HAP-1 (cell line): ENCODE measurements around the gene CHAC1.
A peak's percentile ranks its signal among the peaks of the same experiment; 100 is the strongest.

Source experiments
- DNase-seq, 2 experiments: peaks; one replicate each; pipeline ENCODE4 v3.0.0-alpha.2; 2016 to 2020; ENCODE audit warnings: low spot score in 2 of 2
- H3K27me3 ChIP-seq: fragments of 250-450 bp; sonication (Bioruptor Pico); 2 replicates; pipeline ENCODE4 v1.5.1; 2020; ENCODE audit warnings: low read depth, mild to moderate bottlenecking, moderate library complexity
- H3K36me3 ChIP-seq: fragments of 250-450 bp; sonication (Bioruptor Pico); replicated peaks from 2 replicates; pipeline ENCODE4 v1.5.1; 2020; ENCODE audit warnings: mild to moderate bottlenecking
- H3K4me1 ChIP-seq: fragments of 250-450 bp; sonication (Bioruptor Pico); 2 replicates; pipeline ENCODE4 v1.5.1; 2020; ENCODE audit warnings: mild to moderate bottlenecking
- H3K4me3 ChIP-seq: fragments of 250-450 bp; sonication (Bioruptor Pico); 2 replicates; pipeline ENCODE4 v1.5.1; 2020; ENCODE audit warnings: mild to moderate bottlenecking, moderate library complexity
- H3K9me3 ChIP-seq: fragments of 250-450 bp; sonication (Bioruptor Pico); 2 replicates; pipeline ENCODE4 v1.5.1; 2020; ENCODE audit warnings: mild to moderate bottlenecking, moderate library complexity
- in situ Hi-C: fragments of 300-500 bp; cut with MboI; formaldehyde crosslinking; loops from 3 replicates; pipeline ENCODE4 v1.14.3; 2020; ENCODE audit warnings: low sequenced_read_pairs, inconsistent platforms, mixed read lengths

CHAC1 gene, protein sequence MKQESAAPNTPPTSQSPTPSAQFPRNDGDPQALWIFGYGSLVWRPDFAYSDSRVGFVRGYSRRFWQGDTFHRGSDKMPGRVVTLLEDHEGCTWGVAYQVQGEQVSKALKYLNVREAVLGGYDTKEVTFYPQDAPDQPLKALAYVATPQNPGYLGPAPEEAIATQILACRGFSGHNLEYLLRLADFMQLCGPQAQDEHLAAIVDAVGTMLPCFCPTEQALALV

GRCh38 chr15:40952901-40953712, at the start of gene CHAC1:
Gene CHAC1, plus strand, starts transcription at chr15:40953471. Its CDS starts 113 bp downstream, at chr15:40953584.
- Histone ChIP-seq H3K4me1 (peaks cover 22% of the 10 kb centered on the region), H3K36me3 (peaks cover 26% of the 10 kb centered on the region), H3K9me3 (no peaks in the 10 kb centered on the region), H3K27me3 (no peaks in the 10 kb centered on the region), H3K4me3 (peak within 1 kb of the TSS; percentile 53)
- in situ Hi-C loops: no loop called here
- DNase-seq: peak; percentile 92 to 98

DNA sequence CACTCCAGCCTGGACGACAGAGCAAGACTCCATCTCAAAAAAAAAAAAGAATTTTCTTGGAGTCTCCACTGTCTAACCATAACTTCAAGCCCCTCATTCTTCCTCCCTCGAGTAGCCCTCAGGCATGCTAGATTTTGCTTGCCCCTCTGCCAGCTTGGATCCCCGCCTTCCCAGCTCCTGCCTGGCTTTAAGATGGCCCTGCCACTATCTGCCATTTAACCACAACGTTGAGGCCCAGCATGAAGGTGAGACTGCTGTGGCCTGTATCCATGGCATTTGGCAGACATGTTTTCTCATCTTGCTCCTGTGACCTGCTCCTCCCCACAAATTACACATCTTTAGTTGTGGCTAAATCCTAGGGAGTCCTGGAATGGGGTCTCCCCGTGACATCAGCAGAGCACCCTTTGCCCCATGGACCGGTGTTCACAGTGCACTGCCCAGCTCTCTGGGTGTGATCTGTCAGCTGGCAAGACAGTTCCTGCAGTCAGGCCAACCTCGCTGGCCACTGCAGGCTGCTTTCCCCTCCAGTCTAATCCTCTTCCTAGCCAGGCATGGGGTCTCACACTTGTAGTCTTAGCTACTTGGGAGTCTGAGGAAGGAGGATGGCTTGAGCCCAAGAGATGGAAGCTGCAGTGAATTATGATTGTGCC, 48.6 kb upstream of the CHAC1 start:
- Histone ChIP-seq H3K27me3 (no peaks in the 10 kb centered on the region), H3K4me3 (no peak overlapping the region), H3K9me3 (no peaks in the 10 kb centered on the region), H3K4me1 (peaks cover 8% of the 10 kb centered on the region), H3K36me3 (peaks cover 38% of the 10 kb centered on the region)
- in situ Hi-C loops: loop anchor here (5.0 to 10.0 kb wide), 2 partner anchors 120 to 278 kb away; no protein-coding TSS in a partner anchor
- DNase-seq: no peak

GRCh38 chr15:40906091-40906990, 46.9 kb upstream of the CHAC1 start:
- Histone ChIP-seq H3K27me3 (no peaks in the 10 kb centered on the region), H3K36me3 (peaks cover 22% of the 10 kb centered on the region), H3K4me1 (peaks cover 8% of the 10 kb centered on the region), H3K4me3 (peak overlapping the region; percentile 17), H3K9me3 (no peaks in the 10 kb centered on the region)
- peak; percentile 81 to 96 for DNase-seq
- in situ Hi-C loops: loop anchor here (10.0 kb wide), 1 partner anchor 118 kb away; no protein-coding TSS in a partner anchor

- no peaks in the 10 kb centered on the region for H3K9me3 ChIP-seq
- no peaks in the 10 kb centered on the region for H3K27me3 ChIP-seq
- H3K4me3 ChIP-seq: no peak overlapping the region; the same call in 1 of the 2 replicates
- peaks cover 22% of the 10 kb centered on the region for H3K36me3 ChIP-seq
- H3K4me1 ChIP-seq: peaks cover 8% of the 10 kb centered on the region
- in situ Hi-C loops: loop anchor here (10.0 kb wide), 1 partner anchor 118 kb away; no protein-coding TSS in a partner anchor
- DNase-seq: peak in 1 of 2 experiments; percentile 21
Measured at GRCh38 chr15:40906991-40907802, 46.1 kb upstream of the CHAC1 start.

DNA sequence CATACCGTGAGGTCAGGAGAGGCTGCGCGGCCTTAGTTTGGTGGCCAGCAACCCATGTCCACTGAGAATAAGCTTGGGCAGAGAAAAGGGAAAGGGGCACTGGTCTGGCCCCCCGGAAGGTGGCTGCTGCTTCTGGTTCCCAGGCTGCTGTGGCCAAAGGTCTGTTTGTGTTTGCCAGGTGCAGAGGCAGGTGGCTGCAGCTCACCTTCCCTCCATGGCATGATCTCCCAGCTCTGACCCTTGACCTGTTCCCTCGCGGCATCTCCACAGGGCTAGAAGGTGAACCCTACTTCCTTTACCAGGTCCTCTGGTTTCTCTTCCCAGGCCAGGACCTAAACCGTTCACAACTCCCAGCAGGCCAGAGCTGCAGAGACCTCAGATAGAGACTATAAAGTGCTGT, 45.2 kb upstream of the CHAC1 start:
- H3K36me3 ChIP-seq: peaks cover 13% of the 10 kb centered on the region
- H3K4me1 ChIP-seq: peaks cover 8% of the 10 kb centered on the region
- DNase-seq: no peak
- H3K4me3 ChIP-seq: no peak overlapping the region
- in situ Hi-C loops: loop anchor here (10.0 kb wide), 1 partner anchor 117 kb away; no protein-coding TSS in a partner anchor
- H3K9me3 ChIP-seq: no peaks in the 10 kb centered on the region
- H3K27me3 ChIP-seq: no peaks in the 10 kb centered on the region

GRCh38 chr15:40909662-40910630, 43.3 kb upstream of the CHAC1 start:
- no peaks in the 10 kb centered on the region; the same call in 1 of the 2 replicates for H3K36me3 ChIP-seq
- no peak overlapping the region for H3K4me3 ChIP-seq
- no peaks in the 10 kb centered on the region for H3K27me3 ChIP-seq
- DNase-seq: no peak
- no peaks in the 10 kb centered on the region for H3K9me3 ChIP-seq
- H3K4me1 ChIP-seq: peaks cover 8% of the 10 kb centered on the region
- in situ Hi-C loops: loop anchor here (10.0 kb wide), 1 partner anchor 115 kb away; no protein-coding TSS in a partner anchor

DNA sequence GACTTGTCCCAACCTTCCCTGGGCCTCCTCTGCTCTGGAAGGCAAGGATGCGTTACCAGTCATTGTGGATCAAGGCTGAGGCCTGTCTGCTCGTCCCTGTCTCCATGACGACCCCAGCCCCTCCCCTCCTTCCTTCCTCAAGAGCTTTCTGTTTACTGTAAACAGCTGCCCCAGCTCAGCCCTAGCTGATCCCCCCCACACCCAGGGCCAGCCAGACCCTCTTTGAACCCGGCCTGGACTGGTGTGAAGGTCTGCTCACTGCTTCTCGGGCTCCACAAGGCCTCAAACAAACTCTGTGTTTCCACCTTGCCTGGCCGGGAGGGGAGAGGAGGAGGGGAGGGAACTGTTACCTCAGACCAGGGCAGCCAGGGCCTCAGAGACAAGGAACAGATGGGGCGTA, 42.1 kb upstream of the CHAC1 start:
- H3K36me3 ChIP-seq: no peaks in the 10 kb centered on the region
- H3K4me1 ChIP-seq: peaks cover 6% of the 10 kb centered on the region
- H3K27me3 ChIP-seq: no peaks in the 10 kb centered on the region
- no peaks in the 10 kb centered on the region for H3K9me3 ChIP-seq
- in situ Hi-C loops: no loop called here
- peak in 1 of 2 experiments; percentile 52 for DNase-seq
- H3K4me3 ChIP-seq: no peak overlapping the region

- Histone ChIP-seq H3K4me1 (peaks cover 3% of the 10 kb centered on the region), H3K4me3 (no peak overlapping the region), H3K9me3 (no peaks in the 10 kb centered on the region), H3K36me3 (no peaks in the 10 kb centered on the region), H3K27me3 (no peaks in the 10 kb centered on the region)
- no peak for DNase-seq
- in situ Hi-C loops: no loop called here
Measured at GRCh38 chr15:40911693-40912092, 41.6 kb upstream of the CHAC1 start.

- Histone ChIP-seq H3K36me3 (no peaks in the 10 kb centered on the region), H3K9me3 (no peaks in the 10 kb centered on the region), H3K4me1 (no peaks in the 10 kb centered on the region), H3K27me3 (no peaks in the 10 kb centered on the region), H3K4me3 (no peak overlapping the region)
- DNase-seq: no peak
- in situ Hi-C loops: no loop called here
Measured at GRCh38 chr15:40912478-40912877, 40.8 kb upstream of the CHAC1 start.

DNA sequence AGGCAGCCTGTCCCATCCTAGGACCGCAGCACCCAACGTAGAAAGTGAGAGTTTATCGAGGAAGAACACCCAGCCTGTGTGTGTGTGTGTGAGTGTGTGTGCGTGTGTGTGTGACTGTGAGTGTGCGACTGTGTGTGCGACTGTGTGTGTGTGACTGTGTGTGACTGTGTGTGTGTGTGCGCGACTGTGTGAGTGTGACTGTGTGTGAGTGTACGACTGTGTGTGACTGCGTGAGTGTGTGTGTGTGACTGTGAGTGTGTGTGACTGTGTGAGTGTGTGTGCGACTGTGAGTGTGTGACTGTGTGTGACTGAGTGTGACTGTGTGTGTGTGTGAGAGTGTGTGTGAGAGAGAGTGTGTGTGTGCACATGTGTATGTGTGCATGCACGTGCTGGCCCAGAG, 39.3 kb upstream of the CHAC1 start:
- H3K4me3 ChIP-seq: no peak overlapping the region
- no peaks in the 10 kb centered on the region for H3K27me3 ChIP-seq
- in situ Hi-C loops: no loop called here
- H3K4me1 ChIP-seq: no peaks in the 10 kb centered on the region
- DNase-seq: no peak
- no peaks in the 10 kb centered on the region for H3K9me3 ChIP-seq
- H3K36me3 ChIP-seq: no peaks in the 10 kb centered on the region

DNA sequence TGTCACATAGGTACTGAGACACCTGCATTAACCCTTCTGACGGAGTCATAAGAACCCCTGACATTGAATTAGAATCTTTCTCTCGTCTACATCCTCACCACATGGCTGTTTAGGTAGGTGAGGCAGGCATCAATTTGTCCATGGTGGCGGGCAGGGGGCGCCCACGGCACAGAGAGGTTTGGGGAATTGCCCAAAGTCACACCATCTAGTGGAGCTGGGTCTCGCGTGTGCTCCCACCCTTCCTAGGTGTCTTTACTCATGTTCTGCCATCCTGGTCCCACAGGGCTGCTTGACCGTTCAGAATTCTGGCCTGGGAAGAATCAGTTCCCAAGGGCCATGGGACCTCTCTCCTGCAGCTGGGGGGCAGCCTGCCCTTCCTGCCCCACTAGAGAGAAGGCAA, 38.8 kb upstream of the CHAC1 start:
- no peak overlapping the region for H3K4me3 ChIP-seq
- H3K9me3 ChIP-seq: no peaks in the 10 kb centered on the region
- H3K36me3 ChIP-seq: no peaks in the 10 kb centered on the region
- no peaks in the 10 kb centered on the region for H3K27me3 ChIP-seq
- peak; percentile 12 to 39 for DNase-seq
- in situ Hi-C loops: no loop called here
- H3K4me1 ChIP-seq: no peaks in the 10 kb centered on the region
